GM18951 (cell line): ENCODE data around the gene SLC44A4.
"Not testable (repeated sequence)": the region's sequence is repeated elsewhere in the genome, so short reads cannot be mapped to it uniquely, and the experiment has no call there.

Experiments
- POLR2A ChIP-seq: IDR thresholded peaks from 4 replicates; pipeline ENCODE4 v1.6.1; 2011; ENCODE audit warnings: mild to moderate bottlenecking; ENCODE audit not compliant: insufficient read length, insufficient read depth; ENCODE audit errors: extremely low read depth
- in situ Hi-C: fragments of 300-500 bp; cut with MboI; formaldehyde crosslinking; loops from one replicate; pipeline ENCODE4 v1.12.0; 2022; ENCODE audit warnings: low sequenced_read_pairs, mixed read lengths, inconsistent platforms; ENCODE audit not compliant: unreplicated experiment

The SLC44A4 gene

DNA sequence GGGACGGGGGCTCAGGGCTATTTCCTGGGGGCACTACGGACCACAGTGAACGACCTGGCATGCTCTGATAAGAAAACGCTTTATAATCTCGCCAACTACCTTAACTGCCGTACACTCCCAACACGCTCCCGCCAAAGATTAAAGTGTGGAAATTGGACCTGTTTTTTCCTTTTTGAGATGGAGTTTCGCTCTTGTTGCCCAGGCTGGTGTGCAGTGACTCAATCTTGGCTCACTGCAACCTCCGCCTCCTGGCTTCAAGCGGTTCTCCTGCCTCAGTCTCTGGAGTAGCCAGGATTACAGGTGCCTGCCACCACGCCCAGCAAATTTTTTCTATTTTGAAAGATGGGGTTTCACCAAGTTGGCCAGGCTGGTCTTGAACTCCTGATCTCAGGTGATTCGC is 346 bp upstream of the SLC44A4 start:
- in situ Hi-C loops: no loop called here
- no peak for TF ChIP-seq POLR2A

GRCh38 chr6:31878222-31878621 is 575 bp downstream of the SLC44A4 start:
- TF ChIP-seq POLR2A: no peak

DNA sequence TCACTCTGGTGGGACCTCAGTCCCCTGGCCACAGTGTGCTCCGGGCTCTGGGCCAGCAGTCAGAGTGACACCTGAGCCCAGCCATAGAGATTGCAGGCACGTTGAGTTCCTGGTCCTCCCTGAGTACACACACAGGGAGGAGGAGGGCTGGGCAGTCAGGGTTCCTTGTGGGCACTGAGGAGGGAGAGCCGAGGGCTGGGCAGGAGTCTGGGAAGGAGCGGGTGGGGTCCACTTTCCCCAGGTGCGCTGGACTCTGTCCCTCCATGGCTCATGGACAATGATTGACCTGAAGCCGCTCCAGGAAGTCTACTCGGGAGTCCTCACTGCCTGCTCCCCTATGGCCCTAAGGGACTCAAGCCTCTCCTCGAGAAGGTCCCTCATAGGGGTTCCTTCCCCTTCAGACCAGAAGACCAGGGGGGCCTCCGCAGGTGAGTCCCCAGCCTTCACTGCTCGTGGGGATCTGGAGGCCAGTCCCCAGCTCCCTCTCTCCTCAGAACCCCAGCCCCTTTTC is 1.1 kb downstream of the SLC44A4 start:
- in situ Hi-C loops: no loop called here
- TF ChIP-seq POLR2A: no peak

More at GRCh38 chr6:31878222-31878621, 575 bp downstream of the SLC44A4 start:
- in situ Hi-C loops: no loop called here

DNA sequence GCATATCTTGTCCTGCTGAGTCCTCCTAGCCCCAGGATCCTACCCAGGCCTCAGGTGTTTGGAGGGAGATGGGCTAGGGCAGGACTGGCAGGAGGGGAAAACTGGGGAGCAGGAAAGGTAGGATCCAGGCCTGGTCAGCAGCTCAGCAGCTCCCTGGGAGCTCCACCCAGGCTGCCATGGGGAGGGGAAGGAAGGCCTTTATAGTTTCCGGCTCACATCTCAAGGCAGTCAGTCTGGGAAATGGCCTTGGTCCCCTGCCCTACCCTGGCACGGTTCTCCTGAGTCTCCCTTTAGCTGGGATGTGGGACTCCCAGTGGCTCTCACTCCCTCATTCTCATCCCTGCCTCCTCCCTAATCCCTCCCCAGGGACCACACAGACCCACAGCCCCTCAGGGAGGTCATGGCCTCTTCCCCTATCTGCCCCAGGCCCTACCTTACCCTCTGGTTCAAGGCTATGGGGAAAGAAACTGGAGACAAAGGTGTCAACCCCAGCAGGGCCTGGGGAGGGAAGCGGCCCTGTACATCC is 1.6 kb downstream of the SLC44A4 start:
- no peak for TF ChIP-seq POLR2A
- in situ Hi-C loops: no loop called here

- no peak for TF ChIP-seq POLR2A
- in situ Hi-C loops: no loop called here
Observed at GRCh38 chr6:31876357-31876756, 2.4 kb downstream of the SLC44A4 start.

GRCh38 chr6:31875877-31876276 is 2.9 kb downstream of the SLC44A4 start:
- no peak for TF ChIP-seq POLR2A
- in situ Hi-C loops: no loop called here

GRCh38 chr6:31874836-31875572 is 3.8 kb downstream of the SLC44A4 start:
- TF ChIP-seq POLR2A: no peak
- in situ Hi-C loops: no loop called here

- no peak for TF ChIP-seq POLR2A
- in situ Hi-C loops: no loop called here
Observed at GRCh38 chr6:31874084-31874670, 4.6 kb downstream of the SLC44A4 start.

- no peak for TF ChIP-seq POLR2A
Observed at GRCh38 chr6:31871046-31871659, 7.6 kb downstream of the SLC44A4 start.

DNA sequence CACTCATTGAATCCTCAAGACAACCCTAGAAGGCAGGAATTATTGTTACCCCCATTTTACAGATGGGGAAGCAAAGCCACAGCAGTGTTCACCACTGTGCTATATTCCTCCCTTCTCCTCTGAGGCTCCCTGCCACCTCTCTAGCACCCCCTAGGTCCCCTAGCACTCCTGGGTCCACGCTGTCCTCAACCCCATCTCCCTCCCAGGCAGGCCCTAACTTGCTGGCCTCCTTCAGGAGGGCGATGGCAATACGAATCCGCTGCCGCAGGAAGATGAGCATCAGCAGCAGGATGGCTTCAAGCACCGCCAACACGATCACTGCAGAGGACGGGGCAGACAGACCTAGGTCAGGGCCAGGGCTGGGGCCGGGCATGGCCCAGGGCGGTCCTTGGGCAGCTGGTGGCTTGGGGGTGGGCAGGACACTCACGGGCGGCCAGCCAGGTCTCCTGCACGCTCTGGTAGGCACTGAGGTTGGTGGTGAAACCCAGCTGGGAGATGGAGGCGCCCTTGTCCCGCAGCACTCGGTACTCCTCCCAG is 8.3 kb downstream of the SLC44A4 start:
- in situ Hi-C loops: no loop called here
- no peak for TF ChIP-seq POLR2A

More at GRCh38 chr6:31871046-31871659, 7.6 kb downstream of the SLC44A4 start:
- in situ Hi-C loops: no loop called here

DNA sequence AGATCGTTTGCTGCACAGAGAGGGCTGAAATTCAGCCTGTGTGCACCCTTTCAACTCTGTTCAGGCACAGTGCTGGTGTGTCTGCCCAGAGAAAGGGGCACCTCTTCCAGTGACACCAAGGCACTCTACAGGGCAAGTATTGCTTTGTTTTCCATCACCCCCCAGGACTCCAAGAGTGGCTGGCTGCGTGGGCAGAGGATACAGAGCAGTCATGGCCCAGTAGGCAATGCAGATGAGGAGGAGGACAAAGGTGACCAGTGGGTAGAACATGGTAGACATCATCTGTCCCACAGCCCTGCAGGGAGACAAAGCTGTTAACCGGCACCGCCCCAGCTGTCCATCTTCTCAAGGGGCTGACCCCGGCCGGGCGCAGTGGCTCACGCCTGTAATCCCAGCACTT is 9.5 kb downstream of the SLC44A4 start:
- no peak for TF ChIP-seq POLR2A
- in situ Hi-C loops: no loop called here

- in situ Hi-C loops: not testable (repeated sequence)
Observed at GRCh38 chr6:31868658-31868971, 10.2 kb downstream of the SLC44A4 start.

- in situ Hi-C loops: no loop called here
- TF ChIP-seq POLR2A: no peak
Observed at GRCh38 chr6:31865205-31866118, 13.3 kb downstream of the SLC44A4 start.

- no peak for TF ChIP-seq POLR2A
Observed at GRCh38 chr6:31864818-31865204, 14.0 kb downstream of the SLC44A4 start.

GRCh38 chr6:31864123-31864562 is 14.7 kb downstream of the SLC44A4 start:
- in situ Hi-C loops: not testable (repeated sequence)

More at GRCh38 chr6:31864818-31865204, 14.0 kb downstream of the SLC44A4 start:
- in situ Hi-C loops: no loop called here
